Activated B cell treated with CpG ODN at 0.5 μM for 24 hours (primary cell): ENCODE data around the gene ASTN2. TPM values are rescaled to one million over a fixed set of nuclear protein-coding genes. Genes with fewer than 3 reads are reported as not detected.

Experiments used
- ATAC-seq: fragments of 200-7000 bp; cut with Tn5 transposase; one replicate; pipeline ENCODE4 v1.10.0; 2021; ENCODE audit warnings: low read depth, mild to moderate bottlenecking, moderate library complexity
- CTCF ChIA-PET: fragments of 350-600 bp; sonication (Branson Sonifier 250); formaldehyde crosslinking; loops from one replicate; lab custom pipeline; 2021; ENCODE audit warnings: antibody characterized with exemption; lab: Charles Lee
- POLR2A ChIA-PET: fragments of 350-600 bp; sonication (Branson Sonifier 250); formaldehyde crosslinking; loops from one replicate; lab custom pipeline; 2021; ENCODE audit warnings: antibody characterized with exemption; lab: Charles Lee
- DNase-seq: peaks from one replicate; pipeline ENCODE4 v3.0.0; 2022
- H3K27ac Mint-ChIP-seq: one replicate; pipeline ENCODE4 v1.8.0; 2020; ENCODE audit warnings: mixed read lengths
- H3K27me3 Mint-ChIP-seq: one replicate; pipeline ENCODE4 v1.8.0; 2021; ENCODE audit warnings: mixed read lengths
- H3K36me3 Mint-ChIP-seq: one replicate; pipeline ENCODE4 v1.8.0; 2021; ENCODE audit warnings: low read depth, mixed read lengths
- H3K4me1 Mint-ChIP-seq: one replicate; pipeline ENCODE4 v1.8.0; 2021; ENCODE audit warnings: mixed read lengths
- H3K4me3 Mint-ChIP-seq: one replicate; pipeline ENCODE4 v1.8.0; 2020; ENCODE audit warnings: mild to moderate bottlenecking, mixed read lengths
- H3K9me3 Mint-ChIP-seq: one replicate; pipeline ENCODE4 v1.8.0; 2020; ENCODE audit warnings: mixed read lengths
- CTCF ChIP-seq: fragments of 200-600 bp; IDR thresholded peaks from one replicate; pipeline ENCODE4 v1.8.0; 2022; ENCODE audit warnings: antibody characterized with exemption, mild to moderate bottlenecking
- intact Hi-C: fragments of 100-400 bp; cut with micrococcal nuclease; formaldehyde crosslinking; loops from one replicate; pipeline ENCODE4 v1.15.1; 2024
- total RNA-seq: library from RNA; stranded (reverse); gene quantifications from 2 replicates; pipeline ENCODE4 v1.2.3, GENCODE V29; 2022

ASTN2 gene
- total RNA-seq, 1 donor from 2014 or later: 2.3 TPM

DNA sequence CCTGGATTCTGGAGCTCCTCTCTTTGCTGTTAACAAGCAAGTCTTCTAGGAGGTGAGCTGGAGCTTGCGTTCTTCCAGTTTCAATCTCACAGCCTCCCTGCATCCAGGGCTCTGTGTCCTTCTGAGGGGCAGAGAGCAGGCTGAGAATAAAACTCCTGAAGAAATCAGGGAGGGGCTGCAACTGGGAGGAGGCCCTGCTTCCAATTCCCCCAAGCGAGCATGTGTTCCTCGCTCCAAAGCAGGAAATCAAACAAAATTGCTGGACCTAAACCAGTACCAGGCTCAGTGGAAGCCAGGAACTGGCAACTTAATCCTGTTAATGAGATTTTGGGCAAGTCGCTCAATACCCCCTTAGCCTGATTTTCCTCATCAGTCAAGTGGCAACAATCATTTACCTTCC is 181.8 kb downstream of the ASTN2 start:
- ChIA-PET CTCF (no interaction called here), POLR2A (no interaction called here)
- no peaks in the 10 kb centered on the region for H3K27me3 Mint-ChIP-seq
- DNase-seq: no peak
- H3K9me3 Mint-ChIP-seq: no peaks in the 10 kb centered on the region
- ATAC-seq: no peak
- intact Hi-C loops: no loop called here
- H3K4me1 Mint-ChIP-seq: no peaks in the 10 kb centered on the region
- no peaks in the 10 kb centered on the region for H3K36me3 Mint-ChIP-seq
- TF ChIP-seq CTCF: no peak
- no peak overlapping the region for H3K4me3 Mint-ChIP-seq
- H3K27ac Mint-ChIP-seq: no peak overlapping the region

GRCh38 chr9:117232281-117232680 is 182.6 kb downstream of the ASTN2 start:
- DNase-seq (no peak), ATAC-seq (no peak)
- TF ChIP-seq CTCF: no peak
- Mint-ChIP-seq H3K9me3 (no peaks in the 10 kb centered on the region), H3K36me3 (no peaks in the 10 kb centered on the region), H3K4me3 (no peak overlapping the region), H3K27ac (no peak overlapping the region), H3K4me1 (no peaks in the 10 kb centered on the region), H3K27me3 (no peaks in the 10 kb centered on the region)
- intact Hi-C loops: no loop called here
- ChIA-PET POLR2A (no interaction called here), CTCF (no interaction called here)

- intact Hi-C loops: no loop called here
- Mint-ChIP-seq H3K4me3 (no peak overlapping the region), H3K27ac (no peak overlapping the region), H3K27me3 (no peaks in the 10 kb centered on the region), H3K36me3 (no peaks in the 10 kb centered on the region), H3K9me3 (no peaks in the 10 kb centered on the region), H3K4me1 (no peaks in the 10 kb centered on the region)
- DNase-seq (no peak), ATAC-seq (no peak)
- no peak for TF ChIP-seq CTCF
- CTCF ChIA-PET: no interaction called here
- POLR2A ChIA-PET: no interaction called here
These were observed 183.8 kb downstream of the ASTN2 start for GRCh38 chr9:117231012-117231411.

GRCh38 chr9:117224695-117225094 is 190.2 kb downstream of the ASTN2 start:
- no peaks in the 10 kb centered on the region for H3K27me3 Mint-ChIP-seq
- intact Hi-C loops: no loop called here
- H3K27ac Mint-ChIP-seq: no peak overlapping the region
- DNase-seq (no peak), ATAC-seq (no peak)
- H3K4me3 Mint-ChIP-seq: no peak overlapping the region
- CTCF ChIA-PET: no interaction called here
- H3K36me3 Mint-ChIP-seq: no peaks in the 10 kb centered on the region
- TF ChIP-seq CTCF: no peak
- POLR2A ChIA-PET: no interaction called here
- no peaks in the 10 kb centered on the region for H3K4me1 Mint-ChIP-seq
- H3K9me3 Mint-ChIP-seq: no peaks in the 10 kb centered on the region

- CTCF ChIA-PET: no interaction called here
- intact Hi-C loops: no loop called here
- Mint-ChIP-seq H3K9me3 (no peaks in the 10 kb centered on the region), H3K4me1 (no peaks in the 10 kb centered on the region), H3K36me3 (no peaks in the 10 kb centered on the region), H3K4me3 (no peak overlapping the region), H3K27ac (no peak overlapping the region), H3K27me3 (no peaks in the 10 kb centered on the region)
- no peak for TF ChIP-seq CTCF
- DNase-seq: no peak
- no peak for ATAC-seq
- POLR2A ChIA-PET: interaction anchor here (0.6 kb wide), 1 partner anchor 39 kb away, joined by 3 read pairs; no protein-coding TSS in a partner anchor
These were observed 195.9 kb downstream of the ASTN2 start for GRCh38 chr9:117218951-117219350.
